ENCODE results near the gene ZBED5.
A peak's percentile ranks its signal among the peaks of the same experiment; 100 is the strongest.
"Not testable (repeated sequence)": the region's sequence is repeated elsewhere in the genome, so short reads cannot be mapped to it uniquely, and the experiment has no call there.

The ZBED5 gene

DNA sequence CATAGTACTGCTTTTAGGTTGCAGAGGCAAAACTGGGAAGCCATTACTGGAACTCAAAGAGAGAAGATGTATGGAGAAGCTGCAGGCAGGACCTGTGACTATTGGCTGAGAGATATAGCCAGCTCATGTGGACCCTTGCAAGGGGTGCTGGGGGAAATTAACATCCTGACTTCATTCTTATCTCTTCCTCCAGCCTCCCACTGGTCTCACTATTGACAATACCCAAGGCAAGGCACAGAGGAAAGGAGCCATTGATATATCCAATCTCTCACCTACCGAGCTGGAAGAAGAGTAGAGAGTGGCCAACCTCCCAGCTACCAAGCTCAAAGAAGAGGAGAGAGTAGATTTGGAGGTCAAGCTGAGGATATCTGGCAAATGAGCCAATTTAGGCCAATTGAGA is 36.8 kb upstream of the ZBED5 start:
- Histone ChIP-seq H3K27ac (ENCODE audit: low read depth, low read length) (no peak overlapping the region), H3K4me1 (ENCODE audit: insufficient read depth, low read length) (peaks cover 21% of the 10 kb centered on the region), H3K9me3 (ENCODE audit: low read length) (no peaks in the 10 kb centered on the region), H3K36me3 (ENCODE audit: insufficient read depth, low read length) (no peaks in the 10 kb centered on the region), H3K27me3 (ENCODE audit: control insufficient read depth in 1 of 2, insufficient read depth in 2 of 2, low read length in 2 of 2) (no peaks in the 10 kb centered on the region), H3K9ac (ENCODE audit: low read length) (no peak overlapping the region), H3K4me3 (ENCODE audit: low read depth in 1 of 2, low read length in 2 of 2) (no peak overlapping the region)

DNA sequence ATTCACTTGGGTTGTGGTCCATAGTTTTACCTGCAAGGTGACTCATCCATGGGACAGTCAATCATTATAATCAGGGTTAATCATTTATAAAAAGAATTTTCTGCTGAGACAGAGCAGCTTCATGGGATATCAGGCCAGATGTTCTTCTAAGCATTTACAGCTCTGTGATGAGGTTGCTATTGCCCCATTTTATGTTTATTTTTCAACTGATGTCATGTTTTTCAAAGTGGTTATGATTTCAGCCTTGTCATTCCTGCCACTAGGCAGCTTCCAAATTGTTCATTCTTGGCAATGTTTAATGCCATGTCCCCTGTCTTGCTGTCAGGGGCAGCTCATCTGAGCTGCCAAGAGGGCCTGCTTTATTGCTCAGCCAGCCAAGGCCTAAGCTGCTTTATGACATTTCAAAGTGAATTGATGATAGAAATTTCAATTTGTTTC is 35.9 kb upstream of the ZBED5 start:
- Histone ChIP-seq H3K27ac (ENCODE audit: low read depth, low read length) (no peak overlapping the region), H3K4me3 (ENCODE audit: low read depth in 1 of 2, low read length in 2 of 2) (no peak overlapping the region), H3K9me3 (ENCODE audit: low read length) (no peaks in the 10 kb centered on the region), H3K36me3 (ENCODE audit: insufficient read depth, low read length) (no peaks in the 10 kb centered on the region), H3K9ac (ENCODE audit: low read length) (no peak overlapping the region), H3K4me1 (ENCODE audit: insufficient read depth, low read length) (peaks cover 11% of the 10 kb centered on the region), H3K27me3 (ENCODE audit: control insufficient read depth in 1 of 2, insufficient read depth in 2 of 2, low read length in 2 of 2) (no peaks in the 10 kb centered on the region)

DNA sequence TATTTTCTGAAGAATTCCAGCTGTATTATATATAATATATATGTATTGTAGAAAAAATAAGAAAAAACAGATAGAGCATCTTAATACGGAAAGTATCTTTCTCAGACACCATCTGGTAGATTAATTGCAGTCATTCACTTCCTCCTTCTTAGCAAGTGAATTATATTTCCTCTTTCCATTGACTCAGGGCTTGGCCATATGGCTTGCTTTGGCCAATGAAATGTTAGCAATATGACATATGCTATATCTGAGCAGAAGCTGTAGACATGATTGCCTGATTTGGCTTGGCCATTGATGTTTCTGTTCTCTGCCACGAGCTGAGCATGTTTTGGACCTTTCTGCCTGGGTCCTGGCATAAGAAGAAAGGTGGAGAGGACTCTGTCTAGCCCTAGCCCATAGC is 34.4 kb upstream of the ZBED5 start:
- H3K27me3 ChIP-seq (ENCODE audit: control insufficient read depth in 1 of 2, insufficient read depth in 2 of 2, low read length in 2 of 2), result no peaks in the 10 kb centered on the region
- no peak overlapping the region for H3K4me3 ChIP-seq (ENCODE audit: low read depth in 1 of 2, low read length in 2 of 2)
- peaks cover 7% of the 10 kb centered on the region for H3K4me1 ChIP-seq (ENCODE audit: insufficient read depth, low read length)
- no peak overlapping the region for H3K9ac ChIP-seq (ENCODE audit: low read length)
- no peak overlapping the region for H3K27ac ChIP-seq (ENCODE audit: low read depth, low read length)
- no peaks in the 10 kb centered on the region for H3K9me3 ChIP-seq (ENCODE audit: low read length)
- H3K36me3 ChIP-seq (ENCODE audit: insufficient read depth, low read length), result no peaks in the 10 kb centered on the region

DNA sequence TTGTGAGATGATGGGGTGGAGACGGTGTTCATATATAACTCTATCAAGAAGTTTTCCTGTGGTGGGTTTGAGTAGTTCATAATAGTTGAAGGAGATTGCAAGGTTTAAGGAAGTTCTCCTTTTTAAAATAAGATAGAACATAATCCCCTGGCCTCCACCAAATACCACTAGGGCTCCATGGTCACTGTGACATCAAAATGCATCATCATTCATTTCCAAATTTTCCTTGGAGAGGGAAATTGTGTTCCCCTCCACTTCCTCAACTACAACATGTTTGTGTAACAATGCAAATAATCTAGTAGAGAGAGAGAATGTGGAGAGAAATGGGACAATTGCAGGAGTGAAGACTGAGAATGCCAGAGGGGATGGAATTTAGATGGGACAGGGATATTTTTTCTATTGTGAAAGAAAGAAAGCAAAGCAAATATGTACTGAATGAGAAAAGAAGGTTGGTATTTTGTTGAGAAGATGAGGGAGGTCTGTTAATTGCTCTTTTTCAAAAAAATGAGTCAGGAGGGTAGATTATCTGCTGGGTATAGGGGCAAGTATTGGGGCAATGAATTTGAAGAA is 33.4 kb upstream of the ZBED5 start:
- H3K27me3 ChIP-seq (ENCODE audit: control insufficient read depth in 1 of 2, insufficient read depth in 2 of 2, low read length in 2 of 2), result no peaks in the 10 kb centered on the region

DNA sequence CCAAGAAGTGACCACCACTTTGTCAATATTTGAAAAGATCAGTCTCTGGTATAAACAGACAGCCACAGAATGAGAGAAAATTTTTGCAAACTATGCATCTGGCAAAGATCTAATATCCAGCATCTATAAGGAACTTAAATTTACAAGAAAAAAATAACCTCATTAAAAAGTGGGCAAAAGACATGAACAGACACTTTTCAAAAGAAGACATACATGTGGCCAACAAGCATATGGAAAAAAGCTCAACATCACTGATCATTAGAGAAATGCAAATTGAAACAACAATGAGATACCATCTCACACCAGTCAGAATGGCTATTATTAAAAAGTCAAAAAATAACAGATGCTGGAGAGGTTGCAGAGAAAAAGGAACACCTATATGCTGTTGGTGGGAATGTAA is 32.2 kb upstream of the ZBED5 start:
- H3K27me3 ChIP-seq (ENCODE audit: control insufficient read depth in 1 of 2, insufficient read depth in 2 of 2, low read length in 2 of 2); H3K9me3 ChIP-seq (ENCODE audit: low read length); H3K9ac ChIP-seq (ENCODE audit: low read length); H3K4me3 ChIP-seq (ENCODE audit: low read depth in 1 of 2, low read length in 2 of 2); H3K27ac ChIP-seq (ENCODE audit: low read depth, low read length); H3K36me3 ChIP-seq (ENCODE audit: insufficient read depth, low read length): not testable (repeated sequence)
- peaks cover 23% of the 10 kb centered on the region for H3K4me1 ChIP-seq (ENCODE audit: insufficient read depth, low read length)

More for the DNA sequence above, 33.4 kb upstream of the ZBED5 start:
- H3K4me3 ChIP-seq (ENCODE audit: low read depth in 1 of 2, low read length in 2 of 2), result no peak overlapping the region
- no peaks in the 10 kb centered on the region for H3K9me3 ChIP-seq (ENCODE audit: low read length)
- H3K27ac ChIP-seq (ENCODE audit: low read depth, low read length), result no peak overlapping the region
- H3K4me1 ChIP-seq (ENCODE audit: insufficient read depth, low read length), result peaks cover 16% of the 10 kb centered on the region
- H3K9ac ChIP-seq (ENCODE audit: low read length), result no peak overlapping the region
- no peaks in the 10 kb centered on the region for H3K36me3 ChIP-seq (ENCODE audit: insufficient read depth, low read length)

DNA sequence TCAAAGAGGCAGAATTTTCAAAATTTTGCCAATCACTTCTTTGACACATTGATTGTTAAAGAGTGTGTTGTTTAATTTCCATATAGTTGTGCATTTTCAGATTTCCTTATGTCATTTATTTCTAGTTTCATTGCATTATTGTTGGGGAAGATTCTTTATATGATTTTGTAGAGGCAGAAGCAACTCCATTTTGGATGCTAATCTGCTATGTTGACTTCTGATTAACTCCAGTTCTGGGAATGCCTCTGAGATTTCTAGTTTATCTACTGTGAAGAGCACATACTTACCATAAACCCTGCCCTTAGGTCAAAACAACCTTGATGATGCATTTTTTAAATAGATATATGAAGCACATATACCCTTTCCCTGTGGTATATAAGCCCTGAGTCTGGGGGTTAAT is 29.5 kb upstream of the ZBED5 start:
- Histone ChIP-seq H3K4me1 (ENCODE audit: insufficient read depth, low read length) (peaks cover 17% of the 10 kb centered on the region), H3K9me3 (ENCODE audit: low read length) (no peaks in the 10 kb centered on the region), H3K27ac (ENCODE audit: low read depth, low read length) (peak overlapping the region; percentile 30), H3K36me3 (ENCODE audit: insufficient read depth, low read length) (no peaks in the 10 kb centered on the region), H3K27me3 (ENCODE audit: control insufficient read depth in 1 of 2, insufficient read depth in 2 of 2, low read length in 2 of 2) (no peaks in the 10 kb centered on the region), H3K9ac (ENCODE audit: low read length) (no peak overlapping the region), H3K4me3 (ENCODE audit: low read depth in 1 of 2, low read length in 2 of 2) (no peak overlapping the region)

DNA sequence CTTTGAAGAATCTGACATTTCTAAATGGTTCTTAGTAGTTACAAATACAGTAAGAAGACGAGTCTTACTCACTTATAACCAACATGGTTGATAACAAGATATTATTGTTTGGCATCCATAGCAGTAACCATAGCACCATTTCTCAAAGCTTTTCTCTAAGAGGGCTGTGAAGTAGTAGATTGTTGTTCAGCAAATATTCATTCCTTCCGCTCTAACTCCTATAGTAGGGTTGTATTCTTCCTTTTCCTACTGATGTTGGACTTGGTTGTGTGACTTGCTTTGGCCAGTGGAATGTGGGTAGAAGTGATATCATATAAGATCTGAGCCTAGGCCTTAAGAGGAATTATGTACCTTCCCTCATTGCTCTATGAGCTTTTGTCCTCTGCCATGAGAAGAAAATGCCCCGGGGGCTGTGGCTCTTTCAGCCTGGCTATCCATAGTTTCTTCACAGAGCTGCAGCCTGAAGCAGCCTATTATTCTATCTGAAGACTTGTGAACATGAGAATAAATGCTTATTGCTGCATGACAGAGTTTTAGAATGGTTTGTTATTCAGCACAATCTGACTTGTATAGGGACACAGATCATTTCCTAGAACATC is 28.9 kb upstream of the ZBED5 start:
- H3K9me3 ChIP-seq (ENCODE audit: low read length), result no peaks in the 10 kb centered on the region
- H3K9ac ChIP-seq (ENCODE audit: low read length), result no peak overlapping the region
- no peak overlapping the region for H3K4me3 ChIP-seq (ENCODE audit: low read depth in 1 of 2, low read length in 2 of 2)
- no peaks in the 10 kb centered on the region for H3K36me3 ChIP-seq (ENCODE audit: insufficient read depth, low read length)
- no peaks in the 10 kb centered on the region for H3K27me3 ChIP-seq (ENCODE audit: control insufficient read depth in 1 of 2, insufficient read depth in 2 of 2, low read length in 2 of 2)
- peak overlapping the region; percentile 5 for H3K27ac ChIP-seq (ENCODE audit: low read depth, low read length)
- H3K4me1 ChIP-seq (ENCODE audit: insufficient read depth, low read length), result peaks cover 17% of the 10 kb centered on the region

DNA sequence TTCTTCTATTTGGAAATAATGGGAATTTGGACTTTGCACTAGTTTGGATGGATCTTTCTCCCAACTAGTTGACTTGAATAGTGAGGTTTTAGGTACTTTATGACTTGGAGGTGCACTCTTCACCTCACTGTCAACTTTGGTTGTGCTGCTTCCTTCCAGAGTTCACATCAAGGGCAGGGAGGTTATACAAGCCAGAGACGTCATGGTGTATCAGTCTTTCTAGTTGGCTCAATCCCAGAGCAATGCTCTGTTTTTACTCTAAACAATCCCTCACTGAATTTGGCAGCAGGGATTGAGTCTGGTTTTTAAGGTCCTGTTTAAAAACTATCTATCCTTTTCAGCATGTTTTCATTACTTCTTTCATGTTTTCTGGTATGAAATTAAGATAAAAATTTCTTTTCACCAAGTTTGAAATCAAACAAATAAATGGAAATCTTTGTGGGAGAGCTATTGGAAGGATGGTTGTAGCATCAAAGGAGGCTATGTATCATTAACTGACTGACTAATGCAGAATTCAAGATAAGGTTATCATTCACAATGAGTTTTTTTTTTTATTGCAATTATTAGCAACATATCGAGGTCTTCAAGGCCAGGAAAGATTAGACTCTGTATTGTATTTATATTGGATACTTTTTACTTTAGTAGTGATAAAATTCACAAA is 28.0 kb upstream of the ZBED5 start:
- no peak overlapping the region for H3K9ac ChIP-seq (ENCODE audit: low read length)
- no peak overlapping the region for H3K4me3 ChIP-seq (ENCODE audit: low read depth in 1 of 2, low read length in 2 of 2)
- no peaks in the 10 kb centered on the region for H3K36me3 ChIP-seq (ENCODE audit: insufficient read depth, low read length)
- no peaks in the 10 kb centered on the region for H3K27me3 ChIP-seq (ENCODE audit: control insufficient read depth in 1 of 2, insufficient read depth in 2 of 2, low read length in 2 of 2)
- peak overlapping the region; percentile 28 for H3K27ac ChIP-seq (ENCODE audit: low read depth, low read length)
- H3K4me1 ChIP-seq (ENCODE audit: insufficient read depth, low read length), result peaks cover 17% of the 10 kb centered on the region
- no peaks in the 10 kb centered on the region for H3K9me3 ChIP-seq (ENCODE audit: low read length)

DNA sequence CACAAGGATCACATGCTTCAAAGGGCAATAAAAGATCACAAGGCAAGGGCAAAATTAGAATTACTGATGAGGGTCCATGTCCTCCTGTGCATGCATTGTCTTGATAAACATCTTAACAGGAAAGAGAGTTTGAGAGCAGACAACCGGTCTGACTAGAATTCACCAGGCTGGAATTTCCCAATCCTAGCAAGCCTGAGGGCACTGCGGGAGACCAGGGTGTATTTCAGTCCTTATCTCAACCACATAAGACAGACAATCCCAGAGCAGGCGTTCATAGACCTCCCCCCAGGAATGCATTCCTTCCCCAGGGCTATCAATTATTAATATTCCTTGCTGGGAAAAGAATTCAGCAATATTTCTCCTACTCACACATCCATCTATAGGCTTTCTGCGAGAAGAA is 26.4 kb upstream of the ZBED5 start:
- not testable (repeated sequence) for H3K27me3 ChIP-seq (ENCODE audit: control insufficient read depth in 1 of 2, insufficient read depth in 2 of 2, low read length in 2 of 2); H3K27ac ChIP-seq (ENCODE audit: low read depth, low read length); H3K9me3 ChIP-seq (ENCODE audit: low read length); H3K9ac ChIP-seq (ENCODE audit: low read length); H3K36me3 ChIP-seq (ENCODE audit: insufficient read depth, low read length); H3K4me3 ChIP-seq (ENCODE audit: low read depth in 1 of 2, low read length in 2 of 2)
- peaks cover 17% of the 10 kb centered on the region for H3K4me1 ChIP-seq (ENCODE audit: insufficient read depth, low read length)

DNA sequence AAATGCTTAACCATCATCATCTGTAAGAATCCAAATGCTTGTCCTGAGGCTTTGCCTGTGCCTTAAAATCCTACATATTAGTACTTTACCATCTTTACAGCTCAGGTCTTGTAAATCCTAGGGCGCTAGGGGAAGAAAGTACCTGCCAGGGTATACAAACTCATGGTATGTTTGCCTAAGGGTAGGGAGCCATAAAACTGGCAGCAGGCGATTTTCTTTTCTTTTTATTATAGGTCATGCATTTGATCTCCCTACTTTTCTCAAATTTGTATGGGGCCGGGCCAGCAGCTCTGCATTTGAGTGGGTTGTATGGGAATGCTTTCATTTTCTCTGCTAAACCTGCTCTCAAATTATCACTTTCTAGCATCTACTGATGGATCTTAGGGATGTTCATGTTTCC is 24.0 kb upstream of the ZBED5 start:
- peaks cover 23% of the 10 kb centered on the region for H3K4me1 ChIP-seq (ENCODE audit: insufficient read depth, low read length)
- H3K36me3 ChIP-seq (ENCODE audit: insufficient read depth, low read length), result no peaks in the 10 kb centered on the region
- no peaks in the 10 kb centered on the region for H3K27me3 ChIP-seq (ENCODE audit: control insufficient read depth in 1 of 2, insufficient read depth in 2 of 2, low read length in 2 of 2)
- no peaks in the 10 kb centered on the region for H3K9me3 ChIP-seq (ENCODE audit: low read length)
- no peak overlapping the region for H3K9ac ChIP-seq (ENCODE audit: low read length)
- no peak overlapping the region for H3K4me3 ChIP-seq (ENCODE audit: low read depth in 1 of 2, low read length in 2 of 2)
- no peak overlapping the region for H3K27ac ChIP-seq (ENCODE audit: low read depth, low read length)

DNA sequence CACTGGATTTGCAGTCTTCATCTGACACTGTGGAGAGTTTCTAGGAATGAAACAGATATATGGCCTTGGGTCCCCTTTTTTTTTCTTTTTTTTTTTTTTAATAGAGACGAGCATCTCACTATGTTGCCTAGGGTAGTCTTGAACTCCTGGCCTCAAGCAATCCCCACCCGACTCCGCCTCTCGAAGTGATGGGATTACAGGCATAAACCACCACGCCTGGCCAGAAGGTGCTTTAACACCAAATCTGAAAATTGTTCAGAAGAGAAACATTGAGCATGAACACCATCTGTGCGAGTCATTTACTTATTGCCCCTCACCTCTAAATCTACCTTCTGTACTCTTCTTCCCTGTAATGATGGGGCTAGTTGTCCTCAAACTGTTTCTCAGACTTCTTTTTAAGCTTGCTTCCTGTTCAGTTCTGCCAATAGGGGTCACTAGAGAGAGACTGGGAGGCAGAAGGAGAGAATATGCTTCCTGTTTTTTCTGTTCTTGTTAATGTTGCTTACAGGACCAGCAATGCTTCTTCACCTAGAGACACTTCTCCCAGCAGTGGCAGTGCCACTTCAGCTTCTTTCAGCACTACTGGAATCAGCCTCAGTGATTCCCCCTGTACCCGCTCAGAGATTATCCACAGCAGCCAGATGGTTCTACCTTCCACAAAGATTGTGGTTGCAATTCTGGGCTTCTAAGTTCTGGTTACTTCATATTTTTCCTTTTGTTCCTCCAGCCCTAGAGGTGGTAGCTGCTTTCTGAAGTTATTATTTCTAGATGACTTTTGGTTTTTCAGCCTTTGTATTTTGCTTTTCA is 20.8 kb upstream of the ZBED5 start:
- Histone ChIP-seq H3K9ac (ENCODE audit: low read length) (no peak overlapping the region), H3K4me3 (ENCODE audit: low read depth in 1 of 2, low read length in 2 of 2) (no peak overlapping the region), H3K27me3 (ENCODE audit: control insufficient read depth in 1 of 2, insufficient read depth in 2 of 2, low read length in 2 of 2) (no peaks in the 10 kb centered on the region), H3K9me3 (ENCODE audit: low read length) (no peaks in the 10 kb centered on the region), H3K36me3 (ENCODE audit: insufficient read depth, low read length) (no peaks in the 10 kb centered on the region), H3K4me1 (ENCODE audit: insufficient read depth, low read length) (peaks cover 20% of the 10 kb centered on the region), H3K27ac (ENCODE audit: low read depth, low read length) (no peak overlapping the region)
